ENCODE measurements around the gene WDR4. TPM values are rescaled to one million over a fixed set of nuclear protein-coding genes. Genes with fewer than 3 reads are reported as not detected.
A peak's percentile ranks its signal among the peaks of the same experiment; 100 is the strongest.

Gene WDR4
- total and polyA plus RNA-seq, 2 of the 13 experiments (the other 11 are each of a cell fraction or from before 2014, with no cell fraction given) = 11.3 to 14.4 TPM

DNA sequence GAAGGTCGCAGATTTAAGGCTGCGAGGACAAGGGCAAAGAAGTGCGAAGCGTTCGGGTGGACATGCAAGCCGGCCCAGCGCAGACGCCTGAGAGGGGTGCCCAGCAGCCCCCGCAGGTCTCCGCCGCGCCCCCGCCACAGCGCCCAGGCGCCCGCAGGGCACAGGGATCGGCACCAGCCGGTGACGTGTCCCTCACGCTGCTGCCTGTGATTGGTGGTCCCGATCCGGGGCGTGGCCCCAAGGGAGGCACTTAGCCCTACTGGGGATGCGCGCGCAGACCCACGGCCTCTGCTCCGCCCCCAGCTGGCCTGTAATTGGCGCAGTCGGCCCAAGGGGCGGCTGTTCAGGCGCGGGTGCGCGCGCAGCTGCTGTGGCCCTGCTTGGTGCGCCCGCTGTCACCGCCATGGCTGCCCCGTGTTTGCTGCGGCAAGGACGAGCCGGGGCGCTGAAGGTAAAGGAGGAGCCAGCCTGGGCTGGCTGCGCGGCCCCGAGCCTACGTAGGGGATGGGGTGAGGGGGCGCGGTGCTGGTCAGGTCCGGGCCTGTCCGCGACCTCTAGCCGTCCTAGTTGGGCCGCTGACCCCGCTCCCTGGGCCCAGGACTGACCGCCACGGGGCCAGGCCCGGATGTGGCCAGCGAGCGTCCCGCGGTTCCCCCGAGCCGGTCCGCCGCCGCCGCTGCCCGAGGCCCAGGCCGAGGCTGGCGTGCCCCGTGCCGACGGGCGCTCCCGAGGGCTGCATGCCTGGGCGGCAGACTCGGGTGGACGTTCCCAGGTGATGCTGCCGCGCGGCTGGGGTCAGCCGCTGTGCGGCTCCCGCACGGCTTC, 13.8 kb upstream of the WDR4 start, which contains the start of gene NDUFV3 (continued):
- TF ChIP-seq REXO4 (CRISPR knock-in tag; IDR thresholded peaks at IDR 0.05; ENCODE audit: borderline replicate concordance) (no peak), RNF2 (conservative IDR thresholded peaks at IDR 0.05; ENCODE audit: low read depth) (0 out of 2 replicates have a peak, but pooled peaks have one; percentile 42), ZNF678 (CRISPR knock-in tag; IDR thresholded peaks at IDR 0.05) (peak; percentile 43; the same call in 1 of the 2 replicates), ZNF124 (CRISPR knock-in tag; IDR thresholded peaks at IDR 0.05) (no peak; the same call in 1 of the 2 replicates), ADNP (CRISPR knock-in tag; IDR thresholded peaks at IDR 0.05) (0 out of 2 replicates have a peak, but pooled peaks have one; percentile 39), ZNF607 (CRISPR knock-in tag; IDR thresholded peaks at IDR 0.05; ENCODE audit: borderline replicate concordance) (peak; percentile 66; the same call in 1 of the 2 replicates), ZFP90 (CRISPR knock-in tag; IDR thresholded peaks at IDR 0.05; ENCODE audit: borderline replicate concordance) (peak; percentile 70), ZNF773 (CRISPR knock-in tag; IDR thresholded peaks at IDR 0.05; ENCODE audit: borderline replicate concordance) (peak; percentile 93; the same call in 1 of the 2 replicates)
- TF ChIP-seq, protein P1, sequence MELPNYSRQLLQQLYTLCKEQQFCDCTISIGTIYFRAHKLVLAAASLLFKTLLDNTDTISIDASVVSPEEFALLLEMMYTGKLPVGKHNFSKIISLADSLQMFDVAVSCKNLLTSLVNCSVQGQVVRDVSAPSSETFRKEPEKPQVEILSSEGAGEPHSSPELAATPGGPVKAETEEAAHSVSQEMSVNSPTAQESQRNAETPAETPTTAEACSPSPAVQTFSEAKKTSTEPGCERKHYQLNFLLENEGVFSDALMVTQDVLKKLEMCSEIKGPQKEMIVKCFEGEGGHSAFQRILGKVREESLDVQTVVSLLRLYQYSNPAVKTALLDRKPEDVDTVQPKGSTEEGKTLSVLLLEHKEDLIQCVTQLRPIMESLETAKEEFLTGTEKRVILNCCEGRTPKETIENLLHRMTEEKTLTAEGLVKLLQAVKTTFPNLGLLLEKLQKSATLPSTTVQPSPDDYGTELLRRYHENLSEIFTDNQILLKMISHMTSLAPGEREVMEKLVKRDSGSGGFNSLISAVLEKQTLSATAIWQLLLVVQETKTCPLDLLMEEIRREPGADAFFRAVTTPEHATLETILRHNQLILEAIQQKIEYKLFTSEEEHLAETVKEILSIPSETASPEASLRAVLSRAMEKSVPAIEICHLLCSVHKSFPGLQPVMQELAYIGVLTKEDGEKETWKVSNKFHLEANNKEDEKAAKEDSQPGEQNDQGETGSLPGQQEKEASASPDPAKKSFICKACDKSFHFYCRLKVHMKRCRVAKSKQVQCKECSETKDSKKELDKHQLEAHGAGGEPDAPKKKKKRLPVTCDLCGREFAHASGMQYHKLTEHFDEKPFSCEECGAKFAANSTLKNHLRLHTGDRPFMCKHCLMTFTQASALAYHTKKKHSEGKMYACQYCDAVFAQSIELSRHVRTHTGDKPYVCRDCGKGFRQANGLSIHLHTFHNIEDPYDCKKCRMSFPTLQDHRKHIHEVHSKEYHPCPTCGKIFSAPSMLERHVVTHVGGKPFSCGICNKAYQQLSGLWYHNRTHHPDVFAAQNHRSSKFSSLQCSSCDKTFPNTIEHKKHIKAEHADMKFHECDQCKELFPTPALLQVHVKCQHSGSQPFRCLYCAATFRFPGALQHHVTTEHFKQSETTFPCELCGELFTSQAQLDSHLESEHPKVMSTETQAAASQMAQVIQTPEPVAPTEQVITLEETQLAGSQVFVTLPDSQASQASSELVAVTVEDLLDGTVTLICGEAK (IDR thresholded peaks at IDR 0.05) = no peak
- TF ChIP-seq, protein P1 (CRISPR knock-in tag; IDR thresholded peaks at IDR 0.05) = peak; percentile 35; the same call in 1 of the 2 replicates
- TF ChIP-seq, protein P2, sequence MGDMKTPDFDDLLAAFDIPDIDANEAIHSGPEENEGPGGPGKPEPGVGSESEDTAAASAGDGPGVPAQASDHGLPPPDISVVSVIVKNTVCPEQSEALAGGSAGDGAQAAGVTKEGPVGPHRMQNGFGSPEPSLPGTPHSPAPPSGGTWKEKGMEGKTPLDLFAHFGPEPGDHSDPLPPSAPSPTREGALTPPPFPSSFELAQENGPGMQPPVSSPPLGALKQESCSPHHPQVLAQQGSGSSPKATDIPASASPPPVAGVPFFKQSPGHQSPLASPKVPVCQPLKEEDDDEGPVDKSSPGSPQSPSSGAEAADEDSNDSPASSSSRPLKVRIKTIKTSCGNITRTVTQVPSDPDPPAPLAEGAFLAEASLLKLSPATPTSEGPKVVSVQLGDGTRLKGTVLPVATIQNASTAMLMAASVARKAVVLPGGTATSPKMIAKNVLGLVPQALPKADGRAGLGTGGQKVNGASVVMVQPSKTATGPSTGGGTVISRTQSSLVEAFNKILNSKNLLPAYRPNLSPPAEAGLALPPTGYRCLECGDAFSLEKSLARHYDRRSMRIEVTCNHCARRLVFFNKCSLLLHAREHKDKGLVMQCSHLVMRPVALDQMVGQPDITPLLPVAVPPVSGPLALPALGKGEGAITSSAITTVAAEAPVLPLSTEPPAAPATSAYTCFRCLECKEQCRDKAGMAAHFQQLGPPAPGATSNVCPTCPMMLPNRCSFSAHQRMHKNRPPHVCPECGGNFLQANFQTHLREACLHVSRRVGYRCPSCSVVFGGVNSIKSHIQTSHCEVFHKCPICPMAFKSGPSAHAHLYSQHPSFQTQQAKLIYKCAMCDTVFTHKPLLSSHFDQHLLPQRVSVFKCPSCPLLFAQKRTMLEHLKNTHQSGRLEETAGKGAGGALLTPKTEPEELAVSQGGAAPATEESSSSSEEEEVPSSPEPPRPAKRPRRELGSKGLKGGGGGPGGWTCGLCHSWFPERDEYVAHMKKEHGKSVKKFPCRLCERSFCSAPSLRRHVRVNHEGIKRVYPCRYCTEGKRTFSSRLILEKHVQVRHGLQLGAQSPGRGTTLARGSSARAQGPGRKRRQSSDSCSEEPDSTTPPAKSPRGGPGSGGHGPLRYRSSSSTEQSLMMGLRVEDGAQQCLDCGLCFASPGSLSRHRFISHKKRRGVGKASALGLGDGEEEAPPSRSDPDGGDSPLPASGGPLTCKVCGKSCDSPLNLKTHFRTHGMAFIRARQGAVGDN (CRISPR knock-in tag; IDR thresholded peaks at IDR 0.05) = peak; percentile 94

Data from HepG2 (cell line).